Peyer's patch (tissue), 4 donors: Measurements from ENCODE around the gene SUCLG2. TPM values are rescaled to one million over a fixed set of nuclear protein-coding genes. Genes with fewer than 3 reads are reported as not detected.
"Not testable (repeated sequence)": the region's sequence is repeated elsewhere in the genome, so short reads cannot be mapped to it uniquely, and the experiment has no call there.

Experiments
- DNase-seq, 3 donors: peaks; one replicate each; pipeline ENCODE4 v3.0.0-alpha.2; 2017 to 2019
- H3K27ac ChIP-seq, 4 donors: fragments of 200-600 bp; sonication (generic); one replicate each; pipeline ENCODE4 v1.5.1; 2016 to 2019
- H3K27me3 ChIP-seq, 2 donors: fragments of 200-600 bp; sonication (generic); one replicate each; pipeline ENCODE4 v1.5.1; 2019
- H3K36me3 ChIP-seq, 3 donors: fragments of 200-600 bp; sonication (generic); one replicate each; pipeline ENCODE4 v1.5.1; 2016 to 2019
- H3K4me1 ChIP-seq, 4 donors: fragments of 200-600 bp; sonication (generic); one replicate each; pipeline ENCODE4 v1.5.1; 2016 to 2019
- H3K4me3 ChIP-seq, 4 donors: fragments of 200-600 bp; sonication (generic); 1 replicate in 3 of 4; 2 replicates in 1 of 4; pipeline ENCODE4 v1.5.1; 2016 to 2019; ENCODE audit warnings: mild to moderate bottlenecking in 1 of 4
- H3K9me3 ChIP-seq, 4 donors: fragments of 200-600 bp; sonication (generic); one replicate each; pipeline ENCODE4 v1.5.1; 2016 to 2019; ENCODE audit warnings: mild to moderate bottlenecking in 1 of 4
- CTCF ChIP-seq, 6 experiments: fragments of 450-650 bp in 4 of 6; fragments of 200-600 bp in 2 of 6; sonication (generic) in 1 of 6; IDR thresholded peaks; one replicate each; pipeline ENCODE4 v1.5.1; 2017 to 2019; ENCODE audit warnings: antibody characterized with exemption in 6 of 6, mild to moderate bottlenecking in 3 of 6, moderate library complexity in 1 of 6
- POLR2A ChIP-seq, 2 donors: fragments of 450-650 bp; IDR thresholded peaks; one replicate each; pipeline ENCODE4 v1.5.1; 2017; ENCODE audit warnings: antibody characterized with exemption in 2 of 2, mild to moderate bottlenecking in 2 of 2, moderate library complexity in 2 of 2
- total RNA-seq, 4 donors: library from RNA; depleted of rRNA; stranded (reverse); fragments of >200 nt; gene quantifications; one replicate each; pipeline ENCODE4 v1.1.0, GENCODE V29; 2016

SUCLG2 gene
- total RNA-seq, 4 donors from 2014 or later: 99.0 to 116 (median 103) TPM

GRCh38 chr3:67587811-67588210 lies 66.6 kb downstream of the SUCLG2 start:
- no peak for DNase-seq

GRCh38 chr3:67587301-67587700 lies 67.1 kb downstream of the SUCLG2 start:
- no peaks in the 10 kb centered on the region for H3K4me1 ChIP-seq
- TF ChIP-seq POLR2A (IDR thresholded peaks at IDR 0.05) (no peak), CTCF (IDR thresholded peaks at IDR 0.05) (no peak)
- DNase-seq: no peak
- no peaks in the 10 kb centered on the region for H3K27me3 ChIP-seq
- H3K4me3 ChIP-seq: no peak overlapping the region
- no peaks in the 10 kb centered on the region for H3K9me3 ChIP-seq
- H3K27ac ChIP-seq: no peak overlapping the region
- H3K36me3 ChIP-seq: no peaks in the 10 kb centered on the region

More at GRCh38 chr3:67587811-67588210, 66.6 kb downstream of the SUCLG2 start:
- TF ChIP-seq CTCF (IDR thresholded peaks at IDR 0.05): no peak
- TF ChIP-seq POLR2A (IDR thresholded peaks at IDR 0.05): no peak
- no peak overlapping the region for H3K4me3 ChIP-seq
- no peaks in the 10 kb centered on the region for H3K36me3 ChIP-seq
- no peaks in the 10 kb centered on the region for H3K4me1 ChIP-seq
- H3K27ac ChIP-seq: no peak overlapping the region
- no peaks in the 10 kb centered on the region for H3K9me3 ChIP-seq
- H3K27me3 ChIP-seq: no peaks in the 10 kb centered on the region

- H3K27ac ChIP-seq, H3K27me3 ChIP-seq, H3K9me3 ChIP-seq, DNase-seq, H3K4me1 ChIP-seq, H3K4me3 ChIP-seq, H3K36me3 ChIP-seq: not testable (repeated sequence)
Observed at GRCh38 chr3:67584608-67585007, 69.8 kb downstream of the SUCLG2 start.

GRCh38 chr3:67580430-67581000 lies 73.9 kb downstream of the SUCLG2 start:
- no peak for DNase-seq

GRCh38 chr3:67578416-67578815 lies 76.0 kb downstream of the SUCLG2 start:
- no peak overlapping the region for H3K27ac ChIP-seq
- no peaks in the 10 kb centered on the region for H3K4me1 ChIP-seq
- no peaks in the 10 kb centered on the region for H3K36me3 ChIP-seq
- H3K9me3 ChIP-seq: no peaks in the 10 kb centered on the region
- H3K27me3 ChIP-seq: no peaks in the 10 kb centered on the region
- H3K4me3 ChIP-seq: no peak overlapping the region
- no peak for TF ChIP-seq POLR2A (IDR thresholded peaks at IDR 0.05)
- DNase-seq: no peak

More at GRCh38 chr3:67580430-67581000, 73.9 kb downstream of the SUCLG2 start:
- no peaks in the 10 kb centered on the region for H3K36me3 ChIP-seq
- no peaks in the 10 kb centered on the region for H3K27me3 ChIP-seq
- TF ChIP-seq CTCF (IDR thresholded peaks at IDR 0.05): no peak
- TF ChIP-seq POLR2A (IDR thresholded peaks at IDR 0.05): no peak
- no peaks in the 10 kb centered on the region for H3K9me3 ChIP-seq
- H3K4me1 ChIP-seq: no peaks in the 10 kb centered on the region
- H3K27ac ChIP-seq: no peak overlapping the region
- no peak overlapping the region for H3K4me3 ChIP-seq

- DNase-seq: no peak
- H3K36me3 ChIP-seq: no peaks in the 10 kb centered on the region
- no peaks in the 10 kb centered on the region for H3K9me3 ChIP-seq
- H3K27me3 ChIP-seq: no peaks in the 10 kb centered on the region
- no peak overlapping the region for H3K4me3 ChIP-seq
- H3K4me1 ChIP-seq: no peaks in the 10 kb centered on the region
- no peak for TF ChIP-seq CTCF (IDR thresholded peaks at IDR 0.05)
- no peak for TF ChIP-seq POLR2A (IDR thresholded peaks at IDR 0.05)
- H3K27ac ChIP-seq: no peak overlapping the region
Observed at GRCh38 chr3:67576441-67576840, 78.0 kb downstream of the SUCLG2 start.

GRCh38 chr3:67569324-67569723 lies 85.1 kb downstream of the SUCLG2 start:
- Histone ChIP-seq H3K9me3 (no peaks in the 10 kb centered on the region), H3K4me3 (no peak overlapping the region), H3K27ac (no peak overlapping the region), H3K4me1 (peaks cover 0 to 7% (median 0%) of the 10 kb centered on the region in 4 donors), H3K27me3 (no peaks in the 10 kb centered on the region), H3K36me3 (no peaks in the 10 kb centered on the region)
- no peak for TF ChIP-seq POLR2A (IDR thresholded peaks at IDR 0.05)
- TF ChIP-seq CTCF (IDR thresholded peaks at IDR 0.05): no peak
- no peak for DNase-seq
